H1 (cell line): ENCODE data around the gene HMCES. TPM values are rescaled to one million over a fixed set of nuclear protein-coding genes. Genes with fewer than 3 reads are reported as not detected.

Experiments used
- CTCF ChIA-PET: fragments of 300-600 bp; sonication (Branson Sonifier 250); formaldehyde crosslinking; loops from one replicate; lab custom pipeline; 2021; ENCODE audit not compliant: partially characterized antibody; lab: Charles Lee
- POLR2A ChIA-PET: fragments of 300-600 bp; sonication (Branson Sonifier 250); formaldehyde crosslinking; loops from one replicate; lab custom pipeline; 2021; ENCODE audit warnings: inconsistent platforms; ENCODE audit not compliant: partially characterized antibody; lab: Charles Lee
- DNase-seq, 2 experiments: peaks; one replicate each; pipeline versions ENCODE4 v3.0.0 to v3.0.0-alpha.2; 2010 to 2022; ENCODE audit warnings: low spot score in 2 of 2, low read depth in 1 of 2, mixed read lengths in 1 of 2
- FAIRE-seq: peaks from 2 replicates; lab custom pipeline; 2011; peaks lifted over from hg19 to GRCh38; lab: Jason Lieb, UNC
- H2AFZ ChIP-seq: 2 replicates; pipeline ENCODE4 v1.8.1; 2012; ENCODE audit warnings: low read length, inconsistent platforms
- H2AK5ac ChIP-seq: 2 replicates; pipeline ENCODE4 v1.6.1; 2013; ENCODE audit warnings: low read depth, low read length
- H2BK120ac ChIP-seq: replicated peaks from 2 replicates; pipeline ENCODE3; 2013; ENCODE audit warnings: low read depth, low read length, inconsistent platforms
- H2BK12ac ChIP-seq: 2 replicates; pipeline ENCODE4 v1.6.1; 2013; ENCODE audit warnings: low read depth, low read length
- H2BK15ac ChIP-seq: 2 replicates; pipeline ENCODE4 v1.6.1; 2013; ENCODE audit warnings: low read length
- H2BK20ac ChIP-seq: 2 replicates; pipeline ENCODE4 v1.6.1; 2013; ENCODE audit warnings: low read length
- H2BK5ac ChIP-seq: 2 replicates; pipeline ENCODE4 v1.6.1; 2013; ENCODE audit warnings: low read depth, low read length
- H3K14ac ChIP-seq: 2 replicates; pipeline ENCODE4 v1.6.1; 2013; ENCODE audit warnings: inconsistent platforms; ENCODE audit not compliant: insufficient read length
- H3K18ac ChIP-seq: 2 replicates; pipeline ENCODE4 v1.6.1; 2013; ENCODE audit warnings: low read length; ENCODE audit errors: extremely low read depth
- H3K23ac ChIP-seq: 2 replicates; pipeline ENCODE4 v1.6.1; 2013; ENCODE audit warnings: inconsistent platforms; ENCODE audit not compliant: insufficient read length
- H3K23me2 ChIP-seq: 2 replicates; pipeline ENCODE4 v1.6.1; 2013; ENCODE audit warnings: low read depth, low read length
- H3K27ac ChIP-seq: 2 replicates; pipeline ENCODE4 v1.6.1; 2011; ENCODE audit warnings: low read depth, low read length, inconsistent platforms
- H3K27me3 ChIP-seq, 4 experiments: replicated peaks in 1 of 4; 1 replicate in 1 of 4; 2 replicates in 3 of 4; pipeline versions ENCODE4 v1.6.1 to v1.8.1; 2011 to 2013; ENCODE audit warnings: low read length in 3 of 4, mild to moderate bottlenecking in 3 of 4, inconsistent platforms in 2 of 4, mixed read lengths in 2 of 4, moderate library complexity in 1 of 4; ENCODE audit not compliant: control insufficient read depth in 3 of 4, insufficient read depth in 3 of 4; ENCODE audit errors: extremely low read depth in 1 of 4
- H3K36me3 ChIP-seq, 4 experiments: 2 replicates each; pipeline versions ENCODE4 v1.6.1 to v1.8.1; 2011 to 2013; ENCODE audit warnings: mild to moderate bottlenecking in 4 of 4, low read length in 3 of 4, moderate library complexity in 2 of 4, control low read depth in 1 of 4, inconsistent platforms in 1 of 4; ENCODE audit not compliant: insufficient read depth in 4 of 4, control insufficient read depth in 2 of 4
- H3K4ac ChIP-seq: replicated peaks from 2 replicates; pipeline ENCODE3; 2013; ENCODE audit warnings: low read length, low read depth, mixed read lengths, inconsistent platforms; ENCODE audit not compliant: insufficient read length
- H3K4me1 ChIP-seq, 4 experiments: replicated peaks in 1 of 4; 1 replicate in 1 of 4; 2 replicates in 3 of 4; pipeline versions ENCODE4 v1.6.1 to v1.8.1; 2011 to 2013; ENCODE audit warnings: low read length in 3 of 4, inconsistent platforms in 2 of 4, mixed read lengths in 1 of 4; ENCODE audit not compliant: insufficient read depth in 4 of 4, control insufficient read depth in 3 of 4
- H3K4me2 ChIP-seq, 2 experiments: 2 replicates each; pipeline versions ENCODE4 v1.6.1 to v1.8.1; 2011 to 2013; ENCODE audit warnings: low read depth in 2 of 2, low read length in 2 of 2, control low read depth in 1 of 2, inconsistent platforms in 1 of 2, mild to moderate bottlenecking in 1 of 2; ENCODE audit not compliant: insufficient read depth in 1 of 2
- H3K4me3 ChIP-seq, 4 experiments: fragments of 200-600, 300-600 bp in 1 of 4; sonication (generic), shearing (Covaris generic), sonication (Bioruptor Twin) in 1 of 4; 2 replicates each; pipeline versions ENCODE4 v1.5.1 to v1.8.1; 2011 to 2016; ENCODE audit warnings: low read length in 4 of 4, low read depth in 3 of 4, control low read depth in 2 of 4, inconsistent platforms in 2 of 4, mild to moderate bottlenecking in 2 of 4, mixed read lengths in 1 of 4, moderate library complexity in 1 of 4; ENCODE audit not compliant: insufficient read depth in 2 of 4; ENCODE audit errors: extremely low read depth in 1 of 4
- H3K56ac ChIP-seq: replicated peaks from 2 replicates; pipeline ENCODE3; 2013; ENCODE audit warnings: low read depth, mild to moderate bottlenecking, mixed read lengths, low read length, inconsistent platforms; ENCODE audit not compliant: insufficient read length
- H3K79me1 ChIP-seq: 2 replicates; pipeline ENCODE4 v1.6.1; 2013; ENCODE audit warnings: low read depth, low read length, control low read depth
- H3K79me2 ChIP-seq, 2 experiments: 2 replicates each; pipeline versions ENCODE4 v1.6.1 to v1.8.1; 2012 to 2013; ENCODE audit warnings: low read length in 2 of 2, mild to moderate bottlenecking in 2 of 2, inconsistent platforms in 1 of 2; ENCODE audit not compliant: insufficient read depth in 2 of 2, control insufficient read depth in 1 of 2
- H3K9ac ChIP-seq, 4 experiments: replicated peaks in 1 of 4; 1 replicate in 1 of 4; 2 replicates in 3 of 4; pipeline versions ENCODE4 v1.6.1 to v1.8.1; 2011 to 2013; ENCODE audit warnings: low read depth in 3 of 4, low read length in 3 of 4, control low read depth in 2 of 4, mild to moderate bottlenecking in 2 of 4, moderate library complexity in 2 of 4, inconsistent platforms in 1 of 4; ENCODE audit errors: extremely low read depth in 1 of 4
- H3K9me3 ChIP-seq, 2 experiments: 2 replicates each; pipeline versions ENCODE4 v1.6.1 to v1.8.1; 2012 to 2013; ENCODE audit warnings: mild to moderate bottlenecking in 2 of 2, moderate library complexity in 2 of 2, control low read depth in 1 of 2, inconsistent platforms in 1 of 2, low read depth in 1 of 2, low read length in 1 of 2, mixed read lengths in 1 of 2; ENCODE audit not compliant: insufficient read depth in 2 of 2
- H4K20me1 ChIP-seq, 2 experiments: replicated peaks in 1 of 2; 2 replicates each; pipeline versions ENCODE3 to v1.8.1; 2011 to 2013; ENCODE audit warnings: inconsistent platforms in 2 of 2, low read length in 2 of 2, mild to moderate bottlenecking in 1 of 2; ENCODE audit not compliant: insufficient read depth in 2 of 2, control insufficient read depth in 1 of 2
- H4K5ac ChIP-seq: 2 replicates; pipeline ENCODE4 v1.6.1; 2013; ENCODE audit warnings: low read length, low read depth, mixed read lengths, inconsistent platforms; ENCODE audit not compliant: insufficient read length
- H4K8ac ChIP-seq: 2 replicates; pipeline ENCODE4 v1.8.0; 2013; ENCODE audit warnings: mild to moderate bottlenecking, moderate library complexity, low read length, inconsistent platforms; ENCODE audit not compliant: insufficient read depth; ENCODE audit errors: extremely low read depth
- H4K91ac ChIP-seq: replicated peaks from 2 replicates; pipeline ENCODE3; 2013; ENCODE audit warnings: low read length, mixed read lengths, inconsistent platforms; ENCODE audit not compliant: insufficient read length
- WGBS, 2 experiments: shearing (Covaris generic) in 1 of 2; methylation state at CpG; one replicate each; pipeline versions ENCODE4 v1.1.6 to v1.1.7; 2013 to 2015; ENCODE audit warnings: low lambda C conversion rate in 2 of 2, mixed read lengths in 2 of 2, inconsistent platforms in 1 of 2, low coverage in 1 of 2, missing lambda C conversion rate in 1 of 2; ENCODE audit not compliant: insufficient replicate concordance in 2 of 2, insufficient coverage in 1 of 2, insufficient read length in 1 of 2; ENCODE audit errors: extremely low coverage in 1 of 2, missing lambda C conversion rate in 1 of 2; 5-methylcytosine and 5-hydroxymethylcytosine counted together
- polyA plus RNA-seq, 7 experiments: library from polyadenylated mRNA; depleted of rRNA in 3 of 7; stranded (reverse) in 5 of 7; unstranded in 2 of 7; fragments of >200 nt in 5 of 7; fragments of 200-250 nt in 2 of 7; gene quantifications; 1 replicate in 5 of 7; 2 replicates in 1 of 7; 4 replicates in 1 of 7; pipeline versions ENCODE4 v1.2.1 to v1.2.3, GENCODE V29; 2011 to 2013; ENCODE audit warnings: missing spikeins in 2 of 7, mixed read lengths in 2 of 7
- total RNA-seq: library from RNA; stranded (reverse); fragmentation: NEBNext Ultra II Directional; extraction: Animal tissue kit (Norgen Biotek cat#: 25700); gene quantifications from 2 replicates; pipeline ENCODE4 v1.2.1, GENCODE V29; 2021
- TF ChIP-seq, protein P1 (sequence below), 3 experiments: IDR thresholded peaks; 1 replicate in 2 of 3; 2 replicates in 1 of 3; pipeline versions ENCODE4 v1.5.1 to v1.6.1; 2011; ENCODE audit warnings: low read length in 3 of 3, mild to moderate bottlenecking in 3 of 3, inconsistent platforms in 2 of 3, low read depth in 1 of 3, moderate library complexity in 1 of 3; ENCODE audit not compliant: insufficient read depth in 1 of 3; ENCODE audit errors: control extremely low read depth in 1 of 3

HMCES gene
- total and polyA plus RNA-seq, 2 of the 8 experiments (the other 6 are each of a cell fraction or from before 2014, with no cell fraction given), result 27.6 to 49.5 TPM

DNA sequence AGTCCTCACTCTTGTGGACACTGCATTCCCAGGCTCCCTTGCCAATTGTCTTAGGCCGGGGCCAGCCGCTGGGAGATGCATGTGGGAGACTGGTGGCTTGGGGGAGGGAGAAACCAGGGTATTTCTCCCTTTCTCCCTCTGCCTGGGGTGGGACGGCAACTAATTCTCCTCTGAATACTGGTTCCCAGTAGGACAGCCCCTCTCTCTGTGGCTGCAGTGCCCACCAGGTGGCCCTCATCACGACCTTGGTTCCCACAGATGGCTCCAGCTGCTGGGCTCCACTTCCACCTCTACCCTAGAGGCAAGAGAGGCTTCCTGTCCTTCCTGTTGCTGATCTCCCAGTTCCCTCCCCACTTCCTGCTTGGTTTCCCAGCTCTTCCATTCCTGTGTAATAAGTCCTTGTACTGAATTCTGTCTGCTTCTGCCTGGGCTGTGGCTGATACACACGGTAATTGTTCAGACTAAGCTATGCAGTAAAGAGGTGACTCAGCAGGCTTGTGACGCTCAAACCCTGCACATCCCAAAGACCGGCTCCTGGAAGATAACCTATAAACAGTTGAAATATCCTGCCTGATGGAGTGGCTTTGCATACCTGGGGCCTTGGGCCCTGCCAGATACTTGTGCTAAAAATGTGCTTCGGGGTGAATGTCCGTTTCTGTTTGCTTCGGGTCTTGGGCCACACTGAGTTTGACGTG is 49.6 kb upstream of the HMCES start:
- Histone ChIP-seq H3K79me1 (no peaks in the 10 kb centered on the region), H2AFZ (peak overlapping the region; percentile 81), H3K4me2 (peak overlapping the region; percentile 21 to 24; a peak in 3 of 4 replicates)
- TF ChIP-seq, protein P1, sequence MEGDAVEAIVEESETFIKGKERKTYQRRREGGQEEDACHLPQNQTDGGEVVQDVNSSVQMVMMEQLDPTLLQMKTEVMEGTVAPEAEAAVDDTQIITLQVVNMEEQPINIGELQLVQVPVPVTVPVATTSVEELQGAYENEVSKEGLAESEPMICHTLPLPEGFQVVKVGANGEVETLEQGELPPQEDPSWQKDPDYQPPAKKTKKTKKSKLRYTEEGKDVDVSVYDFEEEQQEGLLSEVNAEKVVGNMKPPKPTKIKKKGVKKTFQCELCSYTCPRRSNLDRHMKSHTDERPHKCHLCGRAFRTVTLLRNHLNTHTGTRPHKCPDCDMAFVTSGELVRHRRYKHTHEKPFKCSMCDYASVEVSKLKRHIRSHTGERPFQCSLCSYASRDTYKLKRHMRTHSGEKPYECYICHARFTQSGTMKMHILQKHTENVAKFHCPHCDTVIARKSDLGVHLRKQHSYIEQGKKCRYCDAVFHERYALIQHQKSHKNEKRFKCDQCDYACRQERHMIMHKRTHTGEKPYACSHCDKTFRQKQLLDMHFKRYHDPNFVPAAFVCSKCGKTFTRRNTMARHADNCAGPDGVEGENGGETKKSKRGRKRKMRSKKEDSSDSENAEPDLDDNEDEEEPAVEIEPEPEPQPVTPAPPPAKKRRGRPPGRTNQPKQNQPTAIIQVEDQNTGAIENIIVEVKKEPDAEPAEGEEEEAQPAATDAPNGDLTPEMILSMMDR (IDR thresholded peaks at IDR 0.05; ENCODE audit: control extremely low read depth in 1 of 3, insufficient read depth in 1 of 3, low read depth in 1 of 3, low read length in 3 of 3), result peak in 1 of 3 experiments; percentile 10; a peak in 1 of 4 replicates

More for the DNA sequence above, 49.6 kb upstream of the HMCES start:
- POLR2A ChIA-PET, result interaction anchor here (1.2 to 4.7 kb wide), 9 partner anchors 11 to 170 kb away, joined by 3 to 31 read pairs (median 5); partner anchors contain the start of gene CNBP
- Histone ChIP-seq H3K9me3 (no peaks in the 10 kb centered on the region), H3K27ac (peak overlapping the region; percentile 24; the same call in 1 of the 2 replicates), H3K14ac (no peak overlapping the region), H3K18ac (peak overlapping the region; percentile 71), H2BK12ac (peak overlapping the region; percentile 99), H3K23me2 (no peaks in the 10 kb centered on the region), H3K27me3 (no peaks in the 10 kb centered on the region; a peak in 1 of 7 replicates), H3K9ac (no peak overlapping the region), H2BK20ac (peak overlapping the region; percentile 94), H2BK120ac (peak overlapping the region; percentile 76), H2BK15ac (peak overlapping the region; percentile 99), H3K79me2 (no peaks in the 10 kb centered on the region), H4K5ac (no peak overlapping the region), H3K36me3 (no peaks in the 10 kb centered on the region), H3K4me1 (peaks cover 3 to 12% (median 7%) of the 10 kb centered on the region in 4 experiments), H3K23ac (no peak overlapping the region), H4K91ac (peak overlapping the region; percentile 78), H3K56ac (peak overlapping the region; percentile 36), H2BK5ac (peak overlapping the region; percentile 99), H3K4ac (peak overlapping the region; percentile 76), H4K20me1 (no peaks in the 10 kb centered on the region), H2AK5ac (peak overlapping the region; percentile 89), H4K8ac (peak overlapping the region; percentile 89), H3K4me3 (no peak overlapping the region)
- 81% methylated on average over 10 of the region's 11 CpGs; no CpG with 5 or more reads in 1 of the 2 experiments for WGBS, 2 experiments
- FAIRE-seq (no peak), DNase-seq (peak in 1 of 2 experiments; percentile 62)
- CTCF ChIA-PET, result interaction anchor here (0.5 to 1.7 kb wide), 6 partner anchors 8 to 259 kb away, joined by 3 to 11 read pairs (median 4); partner anchors contain the start of gene COPG1
